G401.6 (cell line): ENCODE measurements around the gene PGPEP1.
A peak's percentile ranks its signal among the peaks of the same experiment; 100 is the strongest.
"Not testable (repeated sequence)": the region's sequence is repeated elsewhere in the genome, so short reads cannot be mapped to it uniquely, and the experiment has no call there.

ENCODE experiments used
- FAIRE-seq: peaks from 2 replicates; lab custom pipeline; 2012; peaks lifted over from hg19 to GRCh38; lab: Jason Lieb, UNC

PGPEP1 gene

GRCh38 chr19:18364826-18365528, 24.6 kb downstream of the PGPEP1 start:
- peak; percentile 99 for FAIRE-seq

- no peak for FAIRE-seq
Observed at GRCh38 chr19:18366021-18366435, 25.6 kb downstream of the PGPEP1 start.

- no peak for FAIRE-seq
Observed at GRCh38 chr19:18368504-18369222, 28.3 kb downstream of the PGPEP1 start.

GRCh38 chr19:18373407-18373891, 33.1 kb downstream of the PGPEP1 start:
- no peak for FAIRE-seq

- FAIRE-seq: peak; percentile 83
Observed at GRCh38 chr19:18373892-18374629, 33.7 kb downstream of the PGPEP1 start.

- no peak for FAIRE-seq
Observed at GRCh38 chr19:18377026-18377425, 36.6 kb downstream of the PGPEP1 start.

- no peak for FAIRE-seq
Observed at GRCh38 chr19:18379803-18380747, 39.7 kb downstream of the PGPEP1 start.

GRCh38 chr19:18380843-18381242, 40.4 kb downstream of the PGPEP1 start:
- FAIRE-seq: no peak

GRCh38 chr19:18383622-18384021, 43.2 kb downstream of the PGPEP1 start:
- not testable (repeated sequence) for FAIRE-seq

GRCh38 chr19:18384775-18385174, 44.4 kb downstream of the PGPEP1 start:
- FAIRE-seq: no peak

- no peak for FAIRE-seq
Observed at GRCh38 chr19:18385359-18385674, 44.9 kb downstream of the PGPEP1 start.

- FAIRE-seq: peak; percentile 96
Observed at GRCh38 chr19:18385675-18386542, 45.5 kb downstream of the PGPEP1 start, which contains the start of gene GDF15. GDF15 (plus strand) TSS chr19:18386158; CDS start chr19:18386190, 32 bp downstream.

GRCh38 chr19:18386543-18387271, 46.3 kb downstream of the PGPEP1 start:
- no peak for FAIRE-seq

- FAIRE-seq: no peak
Observed at GRCh38 chr19:18388100-18388959, 47.9 kb downstream of the PGPEP1 start.

- FAIRE-seq: no peak
Observed at GRCh38 chr19:18388960-18389725, 48.7 kb downstream of the PGPEP1 start.

GRCh38 chr19:18389726-18390064, 49.3 kb downstream of the PGPEP1 start:
- FAIRE-seq: no peak

- FAIRE-seq: peak; percentile 90
Observed at GRCh38 chr19:18390065-18390907, 49.9 kb downstream of the PGPEP1 start.
